HG03460 (cell line): ENCODE data around the gene MBNL1.
A peak's percentile ranks its signal among the peaks of the same experiment; 100 is the strongest.

Source experiments
- ATAC-seq: cut with Tn5 transposase; IDR thresholded peaks from one replicate; pipeline ENCODE4 v1.9.1; 2021; ENCODE audit not compliant: unreplicated experiment

The MBNL1 gene, protein sequence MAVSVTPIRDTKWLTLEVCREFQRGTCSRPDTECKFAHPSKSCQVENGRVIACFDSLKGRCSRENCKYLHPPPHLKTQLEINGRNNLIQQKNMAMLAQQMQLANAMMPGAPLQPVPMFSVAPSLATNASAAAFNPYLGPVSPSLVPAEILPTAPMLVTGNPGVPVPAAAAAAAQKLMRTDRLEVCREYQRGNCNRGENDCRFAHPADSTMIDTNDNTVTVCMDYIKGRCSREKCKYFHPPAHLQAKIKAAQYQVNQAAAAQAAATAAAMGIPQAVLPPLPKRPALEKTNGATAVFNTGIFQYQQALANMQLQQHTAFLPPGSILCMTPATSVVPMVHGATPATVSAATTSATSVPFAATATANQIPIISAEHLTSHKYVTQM

DNA sequence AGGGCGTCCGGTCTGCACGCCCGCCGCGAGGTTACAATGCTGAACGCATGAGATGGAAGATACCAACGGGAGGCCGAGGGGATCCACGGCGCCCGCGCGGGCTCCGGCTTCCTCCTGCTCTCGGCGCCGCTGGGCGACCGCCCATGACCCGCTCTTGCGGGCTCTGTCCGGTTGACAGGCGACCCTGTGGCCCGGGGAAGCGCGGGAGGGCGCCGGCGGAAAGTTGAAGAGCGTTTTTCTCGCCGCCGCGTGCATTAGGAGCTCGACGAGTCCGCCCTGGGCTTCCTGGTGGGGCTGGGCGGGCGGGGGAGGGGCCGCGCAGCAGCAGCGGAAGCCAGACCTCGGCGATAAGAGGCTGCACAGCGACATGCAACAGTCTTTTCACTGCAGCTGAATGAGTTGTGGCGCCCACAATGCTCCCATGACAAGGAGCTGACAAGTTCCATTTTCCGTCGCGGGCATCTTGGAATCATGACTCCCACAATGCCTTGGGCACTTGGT is at the start of gene MBNL1:
TSS of gene MBNL1 (plus strand) at position 375 of the 501 bp plus-strand sequence. CDS start 31,265 bp downstream, outside the sequence.
- peak; percentile 60 for ATAC-seq

DNA sequence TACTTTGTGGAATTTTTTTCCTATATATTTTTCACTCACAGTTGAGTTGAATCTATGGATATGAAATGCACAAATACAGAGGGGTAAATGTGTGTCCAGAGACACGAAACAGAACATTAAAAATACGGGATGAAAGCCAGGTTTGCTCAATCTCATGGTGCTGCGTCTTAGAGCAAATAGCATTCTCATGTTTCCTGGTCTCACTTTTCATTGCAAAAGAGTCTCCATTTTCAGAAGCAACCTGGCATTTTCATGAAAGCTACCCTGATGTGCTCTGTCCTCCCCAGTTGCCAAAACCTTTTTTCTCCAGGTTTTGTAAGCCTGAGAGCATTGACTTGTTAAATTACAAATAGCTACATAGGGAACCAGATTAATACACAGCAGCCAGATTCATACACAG is 49.5 kb upstream of the MBNL1 start:
- no peak for ATAC-seq

DNA sequence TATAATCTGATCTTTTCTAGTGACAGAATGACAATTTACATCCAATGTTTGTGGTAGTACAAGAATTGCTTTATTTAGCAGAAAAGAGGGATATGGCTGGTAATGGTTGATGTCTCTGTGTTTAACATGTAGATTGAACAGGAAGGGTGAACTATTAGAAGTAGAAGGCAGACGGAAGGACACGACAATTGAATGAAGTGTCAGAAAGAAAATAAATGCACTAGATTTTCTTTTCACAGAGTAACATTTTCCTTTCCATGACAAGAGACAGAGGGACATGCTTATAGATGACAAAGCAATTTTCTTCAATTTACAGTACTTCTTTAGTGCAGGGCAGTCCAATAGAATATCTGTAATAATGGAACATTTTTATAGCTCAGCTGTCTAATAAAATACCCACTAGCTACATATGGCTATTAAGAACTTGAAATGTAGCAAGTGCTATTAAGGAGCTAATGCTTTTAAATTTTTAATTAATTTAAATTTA is 48.9 kb upstream of the MBNL1 start:
- no peak for ATAC-seq

DNA sequence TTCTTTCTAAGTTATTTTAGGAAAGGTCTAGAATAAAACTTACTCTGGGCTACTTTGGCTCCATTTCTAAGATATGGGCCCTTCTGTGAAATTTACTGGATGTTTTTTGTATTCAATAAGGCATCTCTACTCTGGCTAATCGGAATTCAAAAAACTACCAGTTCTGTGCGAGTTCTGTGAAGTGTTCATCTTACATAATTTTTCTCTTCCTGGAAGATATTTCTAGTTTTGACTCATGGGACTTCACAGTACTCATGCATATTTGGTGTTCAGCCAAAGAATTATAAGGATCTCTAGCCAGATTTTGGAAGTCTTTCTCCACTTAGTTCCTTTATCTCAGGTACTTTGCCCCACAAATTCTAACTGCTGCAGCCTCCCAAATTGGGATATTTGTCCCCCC is 46.4 kb upstream of the MBNL1 start:
- no peak for ATAC-seq

DNA sequence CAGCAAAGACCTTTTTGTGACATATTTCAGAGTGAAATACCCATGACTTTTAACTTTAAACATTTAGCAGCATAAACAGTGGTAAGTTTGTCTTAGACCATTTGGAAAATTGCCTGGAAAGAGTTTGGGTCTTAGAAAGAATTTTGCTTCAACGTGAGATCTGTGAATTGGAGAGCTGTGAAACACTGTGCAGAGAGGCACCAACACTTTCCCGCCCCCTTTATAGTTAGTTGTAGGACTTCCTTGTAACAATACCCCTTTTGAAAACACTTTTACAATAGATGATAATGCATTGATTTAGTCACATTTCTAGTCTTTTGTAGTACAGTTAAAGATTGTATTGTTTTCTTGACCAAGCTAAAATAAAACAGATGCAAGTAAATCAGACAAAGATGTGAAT is 43.5 kb upstream of the MBNL1 start:
- no peak for ATAC-seq

DNA sequence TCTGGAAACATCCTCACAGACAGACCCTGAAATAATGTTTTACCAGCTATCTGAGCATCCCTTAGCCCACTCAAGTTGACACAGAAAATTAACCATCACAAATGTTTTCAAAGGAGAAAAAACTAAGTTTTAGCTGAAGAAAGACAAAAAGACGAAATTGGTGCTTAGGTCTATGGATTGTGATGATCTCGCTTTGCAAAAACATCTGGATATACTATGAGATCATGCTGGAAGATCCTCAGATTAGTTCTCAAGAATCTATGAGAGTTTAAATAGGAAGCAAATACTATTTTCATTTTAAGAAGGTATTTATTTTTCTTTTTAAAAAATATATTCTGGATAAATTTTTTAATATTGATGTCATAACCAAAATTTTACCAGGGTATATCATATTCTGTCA is 42.6 kb upstream of the MBNL1 start:
- no peak for ATAC-seq

DNA sequence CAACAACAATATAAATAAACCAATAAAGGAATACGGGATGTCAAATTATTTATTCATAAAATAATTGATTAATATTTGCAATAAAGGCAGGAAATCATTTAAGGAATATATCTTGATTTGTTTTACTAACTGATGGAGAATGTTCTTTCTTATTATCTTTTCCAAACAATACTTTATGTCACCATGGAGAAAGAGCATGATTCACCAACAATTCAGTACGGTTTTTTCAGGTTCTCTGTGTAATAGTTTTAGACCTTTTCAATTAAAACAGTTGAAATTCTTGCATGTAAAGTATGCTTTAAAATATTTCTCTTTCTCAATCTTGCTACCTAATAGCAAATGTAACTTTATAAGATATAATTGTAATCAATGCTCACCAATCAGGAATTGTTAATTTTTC is 41.7 kb upstream of the MBNL1 start:
- no peak for ATAC-seq

DNA sequence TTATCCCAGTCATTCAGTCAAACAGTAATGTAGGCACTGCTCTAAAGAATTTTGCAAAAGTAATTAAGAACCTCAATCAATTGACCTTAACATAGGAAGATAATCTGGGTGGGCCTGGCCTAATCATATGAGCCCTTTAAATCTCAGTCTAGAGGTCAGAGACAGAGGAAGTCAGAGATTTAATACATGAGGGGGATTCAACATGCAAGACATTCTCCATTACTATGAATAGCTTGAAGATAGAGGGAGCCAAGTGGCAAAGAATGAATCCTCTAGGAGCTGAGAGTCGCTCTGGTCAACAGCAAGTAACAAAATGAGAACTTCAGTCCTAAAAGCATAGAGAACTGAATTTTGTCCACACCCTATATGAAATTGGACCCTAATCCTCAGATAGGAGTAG is 39.0 kb upstream of the MBNL1 start:
- ATAC-seq = no peak

DNA sequence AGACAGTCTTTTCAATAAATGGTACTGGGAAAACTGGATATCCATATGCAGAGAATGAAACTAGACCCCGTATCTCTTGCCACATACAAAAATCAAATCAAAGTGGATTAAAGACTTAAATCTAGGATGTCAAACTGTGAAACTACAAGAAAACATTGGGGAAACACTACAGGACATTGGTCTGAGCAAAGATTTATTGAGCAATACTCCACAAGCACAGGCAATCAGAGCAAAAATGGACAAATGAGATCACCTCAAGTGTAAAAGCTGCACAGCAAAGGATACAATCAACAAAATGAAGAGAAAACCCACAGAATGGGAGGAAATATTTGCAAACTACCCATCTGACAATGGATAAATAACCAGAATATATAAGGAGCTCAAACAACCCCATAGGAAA is 38.4 kb upstream of the MBNL1 start:
- no peak for ATAC-seq

DNA sequence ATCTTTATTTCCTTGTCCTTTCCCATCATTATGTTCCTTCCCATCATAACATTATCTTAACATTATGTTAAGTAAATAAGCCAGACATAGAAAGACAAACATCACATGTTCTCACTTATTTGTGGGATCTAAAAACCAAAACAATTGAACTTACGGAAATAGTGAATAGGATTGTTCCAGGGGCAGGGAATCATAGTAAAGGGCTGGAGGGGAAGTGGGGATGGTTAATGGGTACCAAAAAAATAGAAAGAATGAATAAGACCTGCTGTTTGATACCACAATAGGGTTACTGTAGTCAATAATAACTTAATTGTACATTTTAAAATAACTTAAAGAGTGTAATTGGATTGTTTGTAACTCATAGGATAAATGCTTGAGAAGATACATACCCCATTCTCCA is 36.7 kb upstream of the MBNL1 start:
- ATAC-seq = no peak

DNA sequence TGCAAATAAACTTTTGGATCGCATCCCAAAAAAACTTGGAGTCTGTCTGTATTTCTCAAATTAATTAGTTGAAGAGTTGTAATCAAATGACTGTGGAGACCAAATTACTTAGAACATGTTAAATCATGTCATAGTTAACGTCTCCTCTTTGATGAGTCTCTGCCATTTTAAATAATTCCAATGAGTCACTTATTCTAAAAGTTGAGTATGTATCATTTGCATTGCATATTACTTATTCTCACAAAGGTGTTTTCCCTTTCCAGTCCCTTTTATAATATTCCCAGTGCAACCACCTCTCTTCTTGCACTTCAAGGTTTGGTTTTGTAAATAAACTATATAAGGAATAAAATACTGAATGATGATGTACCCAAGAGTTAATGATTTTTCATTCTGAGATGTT is 36.0 kb upstream of the MBNL1 start:
- ATAC-seq = no peak

DNA sequence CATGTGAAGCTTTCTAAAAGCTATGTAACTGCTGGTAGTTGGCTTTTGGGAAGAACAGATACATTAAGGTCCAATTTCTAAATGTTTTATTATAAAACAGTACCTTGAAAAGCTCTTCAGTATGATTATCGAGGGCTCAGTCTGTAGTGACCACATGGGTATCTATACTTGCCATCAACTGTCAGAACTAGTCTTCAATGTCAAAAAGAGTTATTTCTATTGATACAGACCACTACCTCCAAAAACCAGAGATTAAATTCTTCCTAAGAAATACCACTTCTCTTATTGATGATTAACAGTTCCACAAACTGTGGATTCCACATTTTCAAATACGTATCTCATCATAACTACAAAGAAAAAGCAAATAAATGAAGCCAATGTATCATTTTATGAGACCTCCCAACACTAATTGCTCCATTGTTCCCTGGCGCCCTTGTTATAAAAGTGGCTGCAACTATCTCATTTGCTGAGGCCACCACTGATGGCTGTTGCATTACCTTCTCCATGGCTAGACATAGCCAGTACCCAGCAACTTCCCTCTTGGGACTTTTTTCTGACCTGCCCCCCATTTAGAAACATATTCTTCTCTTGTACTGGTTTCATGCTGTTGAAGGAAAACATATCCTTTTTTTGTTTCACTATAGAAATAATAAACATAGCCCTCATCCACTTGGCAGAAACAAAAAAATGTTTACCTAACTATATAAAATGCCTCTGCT is 33.9 kb upstream of the MBNL1 start:
- no peak for ATAC-seq

DNA sequence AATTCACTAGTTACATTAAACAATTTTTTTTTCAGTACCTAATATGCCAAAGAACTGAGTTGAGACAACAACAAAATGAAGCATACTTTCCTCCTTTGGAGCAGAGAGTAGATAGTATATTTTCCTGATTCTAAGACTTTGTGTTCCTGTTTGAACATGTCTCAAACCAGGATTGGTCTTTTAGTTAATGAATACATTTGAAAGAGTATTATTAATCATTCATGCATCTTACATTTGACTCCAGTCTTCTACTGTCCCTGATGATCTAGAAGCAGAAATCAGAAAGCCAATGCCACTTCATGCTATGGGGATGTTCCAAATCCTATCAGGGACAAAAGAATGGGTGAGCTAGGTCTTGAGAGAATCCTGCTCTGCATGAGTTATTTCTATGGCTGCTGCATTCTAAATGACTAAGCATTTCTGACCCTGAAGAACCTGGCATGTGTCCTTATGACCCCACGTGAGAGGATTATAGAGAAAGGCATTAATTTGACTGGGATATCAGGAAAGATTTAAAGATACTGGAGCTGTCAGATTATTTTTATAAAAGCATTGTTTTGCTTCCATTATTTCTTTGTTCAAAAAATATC is 32.9 kb upstream of the MBNL1 start:
- ATAC-seq = no peak

DNA sequence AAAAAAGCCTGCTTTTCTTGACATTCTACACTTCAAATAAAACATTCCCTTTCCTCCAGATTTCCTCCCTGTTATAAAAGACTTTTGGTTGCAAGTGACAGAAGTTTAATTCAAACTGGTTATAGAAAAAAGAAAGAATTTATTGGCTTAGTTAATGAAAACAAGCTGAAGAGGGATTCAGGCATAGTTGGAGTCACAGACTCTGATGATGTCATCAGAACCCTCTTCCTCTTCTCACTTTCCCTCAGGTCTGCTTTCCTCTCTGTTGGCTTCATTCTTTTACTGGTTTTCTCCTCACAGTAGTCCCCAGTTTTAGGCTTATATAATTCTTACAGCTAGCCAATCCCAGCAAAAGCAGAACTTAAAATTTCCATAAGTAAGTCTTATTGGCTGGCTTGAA is 32.0 kb upstream of the MBNL1 start:
- ATAC-seq = no peak

DNA sequence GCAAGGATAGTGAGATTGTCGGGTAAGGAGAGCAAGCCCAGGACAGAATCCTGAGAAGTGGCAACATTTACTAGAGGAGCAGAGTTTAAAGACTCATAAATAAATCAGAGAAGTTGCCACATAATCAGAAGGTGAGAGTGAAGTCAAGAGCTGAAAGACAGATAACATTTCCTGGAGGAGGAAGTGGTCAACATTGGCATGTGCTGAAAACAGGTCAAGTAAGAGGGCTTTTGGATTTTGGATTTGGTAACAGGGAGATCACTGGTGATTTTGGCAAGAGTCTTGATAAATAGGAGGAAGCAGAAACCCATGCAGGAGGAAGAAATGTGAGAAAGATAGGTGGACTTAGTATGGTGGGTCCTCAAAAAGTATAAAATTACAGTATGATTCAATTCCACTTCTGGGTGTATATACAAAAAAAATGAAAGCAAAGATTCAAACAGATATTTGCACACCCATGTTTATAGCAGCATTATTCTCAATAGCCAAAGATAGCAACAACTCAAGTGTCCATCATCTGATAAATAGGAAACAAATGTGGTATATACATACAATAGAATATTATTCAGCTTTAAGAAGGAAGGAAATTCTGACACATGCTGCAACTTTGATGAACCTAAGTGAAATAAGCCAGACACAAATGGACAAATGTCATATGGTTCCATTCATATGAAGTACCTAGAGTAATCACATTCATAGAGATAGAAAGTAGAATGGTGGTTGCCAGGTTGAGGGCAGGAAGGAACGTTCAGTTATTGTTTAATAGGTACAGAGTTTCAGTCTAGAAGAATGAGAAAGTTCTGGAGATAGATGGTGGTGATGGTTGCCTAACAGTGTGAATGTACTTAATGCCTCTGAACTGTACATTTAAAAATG is 27.3 kb upstream of the MBNL1 start:
- peak; percentile 64 for ATAC-seq

DNA sequence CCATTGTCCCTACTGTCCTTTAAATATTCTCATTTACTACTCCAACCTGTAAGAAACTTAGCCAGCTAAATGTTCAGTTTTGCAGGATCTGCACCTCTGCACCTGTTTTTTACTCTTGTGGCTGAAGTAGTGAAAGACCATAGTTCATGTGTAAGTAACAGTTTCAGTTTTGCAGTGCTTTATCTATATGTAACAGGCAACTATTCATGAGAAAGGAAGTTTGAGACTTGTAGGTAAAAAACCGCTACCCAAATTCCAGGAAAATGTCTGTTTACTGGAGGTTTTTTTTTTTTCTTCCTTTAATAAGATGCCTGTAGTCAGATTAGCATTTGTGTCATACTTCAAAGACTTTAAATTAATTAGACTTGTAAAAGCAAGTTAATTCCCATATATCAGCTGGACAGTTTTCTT is 25.4 kb upstream of the MBNL1 start:
- peak; percentile 66 for ATAC-seq

DNA sequence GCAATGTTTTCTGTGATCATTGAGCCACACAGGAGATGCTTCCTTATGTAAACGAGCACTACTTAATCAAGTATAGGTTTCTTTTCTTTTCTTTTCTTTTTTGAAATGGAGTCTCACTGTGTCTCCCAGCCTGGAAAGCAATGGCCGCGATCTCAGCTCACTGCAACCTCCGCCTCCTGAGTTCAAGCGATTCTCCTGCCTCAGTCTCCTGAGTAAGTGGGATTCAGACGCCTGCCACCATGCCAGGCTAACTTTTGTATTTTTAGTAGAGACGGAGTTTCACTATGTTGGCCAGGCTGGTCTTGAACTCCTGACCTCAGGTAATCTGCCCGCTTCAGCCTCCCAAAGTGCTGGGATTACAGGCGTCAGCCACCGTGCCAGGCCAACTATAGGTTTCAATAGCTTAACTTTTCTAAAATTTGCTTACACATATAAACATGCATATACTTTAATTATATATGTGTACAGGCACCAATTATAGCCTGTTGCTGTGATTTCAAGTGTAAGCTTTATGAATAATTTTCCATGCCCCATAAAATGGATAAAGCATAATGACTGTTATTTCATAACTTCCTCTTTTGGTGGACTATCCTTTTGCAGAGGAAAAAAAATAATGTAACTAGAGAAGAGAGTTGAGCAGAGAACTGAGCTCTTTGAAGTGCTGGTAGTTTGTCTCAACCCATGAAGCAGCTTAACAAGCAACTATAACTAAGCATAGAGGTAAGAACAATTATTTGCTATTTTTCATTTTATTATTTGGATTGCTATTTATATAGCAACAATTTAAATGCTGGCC is 24.8 kb upstream of the MBNL1 start:
- ATAC-seq = peak; percentile 19

DNA sequence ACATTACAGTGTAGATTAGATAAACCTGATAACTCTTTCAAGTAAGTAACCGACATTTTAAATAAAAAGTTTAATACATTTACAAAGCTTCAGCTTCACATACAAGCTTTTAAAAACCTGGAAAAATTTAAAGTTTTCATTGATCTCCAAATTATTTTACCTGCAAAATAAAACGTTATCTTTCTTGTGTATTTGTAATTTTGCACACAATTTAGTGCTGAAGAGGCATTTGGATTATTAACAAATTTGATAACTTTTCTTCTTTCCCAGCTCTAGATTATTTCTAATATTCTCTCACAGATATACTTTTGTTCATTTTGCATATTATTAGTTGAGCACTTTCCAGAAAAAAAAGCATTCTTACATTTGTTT is 24.2 kb upstream of the MBNL1 start:
- no peak for ATAC-seq

DNA sequence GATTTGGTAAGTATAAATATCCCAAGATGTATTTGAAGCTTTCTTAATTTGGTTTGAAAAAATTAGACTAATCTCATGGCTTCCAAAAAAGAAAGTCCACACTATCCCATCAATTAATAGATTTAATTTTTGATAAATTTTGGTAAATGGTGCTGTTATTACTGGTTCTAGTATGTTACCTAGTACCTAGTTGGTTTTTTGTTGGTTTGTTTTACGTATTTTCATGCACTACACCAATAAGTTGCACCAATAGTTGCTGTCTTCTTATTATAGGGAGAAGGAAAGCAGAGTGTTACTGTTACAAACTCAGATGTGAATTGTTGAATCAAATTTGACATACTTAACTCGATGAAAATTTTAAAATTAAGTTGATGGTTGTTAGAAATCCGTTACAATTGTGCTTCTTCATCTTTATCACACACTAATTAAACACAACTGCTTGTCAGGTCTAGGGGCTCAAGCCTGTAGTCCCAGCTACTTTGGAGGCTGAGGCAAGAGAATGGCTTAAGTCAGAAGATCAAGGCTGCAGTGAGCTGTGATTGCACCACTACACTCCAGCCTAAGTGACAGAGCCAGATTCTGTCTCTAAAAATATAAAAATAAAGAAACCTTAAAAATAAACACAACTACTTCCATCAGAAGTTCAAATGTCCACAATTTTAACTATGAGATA is 23.1 kb upstream of the MBNL1 start:
- ATAC-seq = no peak

DNA sequence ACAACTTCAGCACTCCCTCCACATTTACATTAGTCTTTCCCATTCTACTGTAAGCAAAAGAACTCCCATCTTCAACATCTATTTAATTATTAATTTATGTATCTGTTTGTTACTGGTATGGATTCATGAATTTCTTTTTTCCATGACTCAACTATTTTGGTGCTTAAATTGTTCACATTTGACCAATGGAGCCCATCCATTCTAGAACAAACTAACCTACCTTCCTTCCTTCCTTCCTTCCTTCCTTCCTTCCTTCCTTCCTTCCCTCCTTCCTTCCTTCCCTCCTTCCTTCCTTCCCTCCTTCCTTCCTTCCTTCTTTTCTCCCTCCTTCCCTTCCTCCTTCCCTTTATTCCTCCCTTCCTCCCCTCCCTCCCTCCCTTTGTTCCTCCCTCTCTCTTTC is 16.8 kb upstream of the MBNL1 start:
- no peak for ATAC-seq
